KMS-11 (cell line): ENCODE results near the gene NRXN3.

Experiments
- H2AFZ ChIP-seq: fragments of 200-600 bp; sonication (generic); 2 replicates; pipeline ENCODE4 v1.6.1; 2016; ENCODE audit warnings: antibody characterized with exemption, mixed run types, low read depth
- H3K27ac ChIP-seq: fragments of 200-600 bp; sonication (generic); 2 replicates; pipeline ENCODE4 v1.6.1; 2016; ENCODE audit warnings: mild to moderate bottlenecking, mixed run types
- H3K27me3 ChIP-seq: fragments of 200-600 bp; sonication (generic); 2 replicates; pipeline ENCODE4 v1.6.1; 2017; ENCODE audit warnings: mild to moderate bottlenecking, low read depth, mixed run types, moderate library complexity; ENCODE audit not compliant: insufficient read depth
- H3K36me3 ChIP-seq: fragments of 200-600 bp; sonication (generic); 2 replicates; pipeline ENCODE4 v1.6.1; 2017; ENCODE audit warnings: mild to moderate bottlenecking, mixed run types; ENCODE audit not compliant: insufficient read depth
- H3K4me1 ChIP-seq: fragments of 200-600 bp; sonication (generic); 2 replicates; pipeline ENCODE4 v1.6.1; 2016; ENCODE audit warnings: mild to moderate bottlenecking, low read depth, mixed run types; ENCODE audit not compliant: poor library complexity, severe bottlenecking
- H3K4me2 ChIP-seq: fragments of 200-600 bp; sonication (generic); 2 replicates; pipeline ENCODE4 v1.7.0; 2016; ENCODE audit warnings: mild to moderate bottlenecking, mixed run types
- H3K4me3 ChIP-seq: fragments of 200-600 bp; sonication (generic); IDR thresholded peaks from 2 replicates; pipeline ENCODE4 v1.6.1; 2017; ENCODE audit warnings: low read depth, low read length, mixed read lengths; ENCODE audit not compliant: insufficient read depth
- H3K79me2 ChIP-seq: fragments of 200-600 bp; sonication (generic); 2 replicates; pipeline ENCODE4 v1.6.1; 2016; ENCODE audit warnings: low read depth, mixed run types; ENCODE audit not compliant: insufficient read depth
- H3K9ac ChIP-seq: fragments of 200-600 bp; sonication (generic); 2 replicates; pipeline ENCODE4 v1.6.1; 2016; ENCODE audit warnings: mild to moderate bottlenecking, mixed run types
- H4K20me1 ChIP-seq: fragments of 200-600 bp; sonication (generic); 2 replicates; pipeline ENCODE4 v1.6.1; 2016; ENCODE audit warnings: mild to moderate bottlenecking, mixed run types; ENCODE audit not compliant: insufficient read depth
- CTCF ChIP-seq: fragments of 200-600 bp; sonication (generic); conservative IDR thresholded peaks from 2 replicates; pipeline ENCODE4 v1.6.1; 2017; ENCODE audit warnings: low read depth, mild to moderate bottlenecking, antibody characterized with exemption, low read length, moderate library complexity, mixed read lengths

The NRXN3 gene

GRCh38 chr14:79150226-79150625 is 980.1 kb downstream of the NRXN3 start:
- Histone ChIP-seq H3K9ac (no peak overlapping the region), H3K36me3 (no peaks in the 10 kb centered on the region), H3K79me2 (no peaks in the 10 kb centered on the region), H3K27me3 (no peaks in the 10 kb centered on the region), H3K4me3 (no peak overlapping the region), H3K4me2 (no peak overlapping the region), H4K20me1 (no peaks in the 10 kb centered on the region), H2AFZ (no peak overlapping the region), H3K27ac (no peak overlapping the region), H3K4me1 (no peaks in the 10 kb centered on the region)
- no peak for TF ChIP-seq CTCF

GRCh38 chr14:79157369-79157768 is 987.2 kb downstream of the NRXN3 start:
- Histone ChIP-seq H4K20me1 (no peaks in the 10 kb centered on the region), H3K4me2 (0 out of 2 replicates have a peak overlapping the region, but pooled peaks have one; percentile 18), H3K27me3 (no peaks in the 10 kb centered on the region), H3K79me2 (no peaks in the 10 kb centered on the region), H3K4me1 (peaks cover 41% of the 10 kb centered on the region), H3K9ac (no peak overlapping the region), H3K27ac (no peak overlapping the region), H2AFZ (no peak overlapping the region), H3K4me3 (no peak overlapping the region), H3K36me3 (no peaks in the 10 kb centered on the region)
- TF ChIP-seq CTCF = no peak

- Histone ChIP-seq H3K4me1 (peaks cover 34% of the 10 kb centered on the region), H4K20me1 (no peaks in the 10 kb centered on the region), H3K4me2 (no peak overlapping the region), H3K36me3 (no peaks in the 10 kb centered on the region), H3K9ac (no peak overlapping the region), H3K27me3 (no peaks in the 10 kb centered on the region), H2AFZ (no peak overlapping the region), H3K79me2 (no peaks in the 10 kb centered on the region), H3K27ac (no peak overlapping the region), H3K4me3 (no peak overlapping the region)
- no peak for TF ChIP-seq CTCF
Observed at GRCh38 chr14:79161571-79161970, 991.4 kb downstream of the NRXN3 start.

- Histone ChIP-seq H3K79me2 (no peaks in the 10 kb centered on the region), H3K27ac (no peak overlapping the region), H3K9ac (no peak overlapping the region), H4K20me1 (no peaks in the 10 kb centered on the region), H2AFZ (no peak overlapping the region), H3K36me3 (no peaks in the 10 kb centered on the region), H3K4me2 (no peak overlapping the region), H3K4me3 (no peak overlapping the region), H3K4me1 (peaks cover 22% of the 10 kb centered on the region), H3K27me3 (no peaks in the 10 kb centered on the region)
- TF ChIP-seq CTCF = no peak
Observed at GRCh38 chr14:79162833-79163232, 992.7 kb downstream of the NRXN3 start.
